Gastroesophageal sphincter (tissue), 4 donors: ENCODE data around the gene MAP3K15. TPM values are rescaled to one million over a fixed set of nuclear protein-coding genes. Genes with fewer than 3 reads are reported as not detected.
A peak's percentile ranks its signal among the peaks of the same experiment; 100 is the strongest.

Experiments used
- ATAC-seq: fragments of 150-250 bp; one replicate; pipeline ENCODE4 v1.9.1; 2016; ENCODE audit warnings: mild to moderate bottlenecking, moderate library complexity
- H3K27ac ChIP-seq, 4 donors: fragments of 200-600 bp; sonication (generic) in 3 of 4; 1 replicate in 3 of 4; 2 replicates in 1 of 4; pipeline ENCODE4 v1.5.1; 2016 to 2019
- H3K27me3 ChIP-seq: fragments of 200-600 bp; sonication (generic); one replicate; pipeline ENCODE4 v1.5.1; 2019
- H3K36me3 ChIP-seq, 2 donors: fragments of 200-600 bp; sonication (generic); one replicate each; pipeline ENCODE4 v1.5.1; 2019; ENCODE audit warnings: control low read depth in 1 of 2
- H3K4me1 ChIP-seq, 3 donors: fragments of 200-600 bp; sonication (generic); 1 replicate in 2 of 3; 2 replicates in 1 of 3; pipeline ENCODE4 v1.5.1; 2016 to 2019; ENCODE audit warnings: control low read depth in 2 of 3
- H3K4me3 ChIP-seq, 2 donors: fragments of 200-600 bp; sonication (generic); one replicate each; pipeline ENCODE4 v1.5.1; 2019; ENCODE audit warnings: mild to moderate bottlenecking in 1 of 2, moderate library complexity in 1 of 2
- H3K9me3 ChIP-seq, 3 donors: fragments of 200-600 bp; sonication (generic); one replicate each; pipeline ENCODE4 v1.5.1; 2017 to 2019; ENCODE audit warnings: control low read depth in 2 of 3
- CTCF ChIP-seq, 4 experiments: fragments of 200-600 bp in 2 of 4; fragments of 450-650 bp in 2 of 4; sonication (generic) in 1 of 4; IDR thresholded peaks; one replicate each; pipeline ENCODE4 v1.5.1; 2017 to 2019; ENCODE audit warnings: antibody characterized with exemption in 4 of 4, mild to moderate bottlenecking in 2 of 4, moderate library complexity in 2 of 4
- EP300 ChIP-seq: sonication (generic); formaldehyde crosslinking; IDR thresholded peaks from one replicate; pipeline ENCODE4 v1.6.1; 2017; ENCODE audit warnings: antibody characterized with exemption, mild to moderate bottlenecking
- POLR2A ChIP-seq, 2 donors: fragments of 450-650 bp; IDR thresholded peaks; one replicate each; pipeline ENCODE4 v1.6.1; 2017; ENCODE audit warnings: antibody characterized with exemption in 2 of 2, mild to moderate bottlenecking in 2 of 2, moderate library complexity in 1 of 2
- POLR2AphosphoS5 ChIP-seq: sonication (generic); formaldehyde crosslinking; IDR thresholded peaks from one replicate; pipeline ENCODE4 v1.6.1; 2017; ENCODE audit warnings: antibody characterized with exemption
- WGBS, 2 donors: methylation state at CpG; one replicate each; pipeline ENCODE4 v1.1.5; 2018; ENCODE audit warnings: low coverage in 1 of 2; 5-methylcytosine and 5-hydroxymethylcytosine counted together
- total RNA-seq, 4 donors: library from RNA; depleted of rRNA; stranded (reverse); fragments of >200 nt; gene quantifications; one replicate each; pipeline ENCODE4 v1.1.0, GENCODE V29; 2016

MAP3K15 gene
- under 1 TPM in 1 of 4 donors, not detected in 3; 0.13 TPM for total RNA-seq

GRCh38 chrX:19514791-19515614 lies at the start of gene MAP3K15:
TSS of gene MAP3K15 (minus strand) at chrX:19515508. CDS start at chrX:19515261, 247 bp downstream.
- ATAC-seq: peak; percentile 16
- WGBS, 2 donors: 20% methylated on average over 1 of the region's 100 CpGs; no CpG with 5 or more reads in 1 of the 2 donors
- TF ChIP-seq CTCF (IDR thresholded peaks at IDR 0.05) (peak in 1 of 4 experiments; percentile 46), EP300 (no peak)

GRCh38 chrX:19564606-19565005 lies 49.3 kb upstream of the MAP3K15 start:
- H3K27me3 ChIP-seq: no peaks in the 10 kb centered on the region
- H3K4me1 ChIP-seq: no peaks in the 10 kb centered on the region
- WGBS, 2 donors: 40% methylated on average over 1 of the region's 1 CpG; no CpG with 5 or more reads in 1 of the 2 donors
- no peak overlapping the region for H3K4me3 ChIP-seq
- H3K27ac ChIP-seq: no peak overlapping the region
- H3K9me3 ChIP-seq: no peaks in the 10 kb centered on the region
- no peaks in the 10 kb centered on the region for H3K36me3 ChIP-seq
- TF ChIP-seq CTCF (IDR thresholded peaks at IDR 0.05) (no peak), POLR2AphosphoS5 (no peak), POLR2A (IDR thresholded peaks at IDR 0.05) (no peak), EP300 (no peak)
- ATAC-seq: no peak

More at GRCh38 chrX:19514791-19515614, at the start of gene MAP3K15:
- H3K9me3 ChIP-seq: no peaks in the 10 kb centered on the region
- peaks cover 0 to 16% (median 0%) of the 10 kb centered on the region in 3 donors for H3K4me1 ChIP-seq
- no peaks in the 10 kb centered on the region for H3K36me3 ChIP-seq
- H3K27me3 ChIP-seq: peaks cover 41% of the 10 kb centered on the region
- peak within 1 kb of the TSS; percentile 37 to 47 for H3K4me3 ChIP-seq
- no peak within 1 kb of the TSS for H3K27ac ChIP-seq

- ATAC-seq: no peak
Observed at GRCh38 chrX:19563746-19564145, 48.4 kb upstream of the MAP3K15 start.

GRCh38 chrX:19563327-19563726 lies 48.0 kb upstream of the MAP3K15 start:
- no peaks in the 10 kb centered on the region for H3K27me3 ChIP-seq
- H3K27ac ChIP-seq: no peak overlapping the region
- no peaks in the 10 kb centered on the region for H3K4me1 ChIP-seq
- H3K9me3 ChIP-seq: no peaks in the 10 kb centered on the region
- ATAC-seq: no peak
- H3K36me3 ChIP-seq: no peaks in the 10 kb centered on the region
- H3K4me3 ChIP-seq: no peak overlapping the region
- WGBS, 2 donors: 65% methylated on average over 8 of the region's 10 CpGs; no CpG with 5 or more reads in 1 of the 2 donors
- TF ChIP-seq POLR2A (IDR thresholded peaks at IDR 0.05) (no peak), POLR2AphosphoS5 (no peak), CTCF (IDR thresholded peaks at IDR 0.05) (no peak), EP300 (no peak)

More at GRCh38 chrX:19563746-19564145, 48.4 kb upstream of the MAP3K15 start:
- no peaks in the 10 kb centered on the region for H3K27me3 ChIP-seq
- no peaks in the 10 kb centered on the region for H3K9me3 ChIP-seq
- no peak overlapping the region for H3K4me3 ChIP-seq
- TF ChIP-seq POLR2A (IDR thresholded peaks at IDR 0.05): no peak
- no peak for TF ChIP-seq EP300
- TF ChIP-seq POLR2AphosphoS5: no peak
- no peak for TF ChIP-seq CTCF (IDR thresholded peaks at IDR 0.05)
- no peaks in the 10 kb centered on the region for H3K4me1 ChIP-seq
- 83% methylated on average over 2 of the region's 6 CpGs; no CpG with 5 or more reads in 1 of the 2 donors for WGBS, 2 donors
- H3K36me3 ChIP-seq: no peaks in the 10 kb centered on the region
- no peak overlapping the region for H3K27ac ChIP-seq

GRCh38 chrX:19560611-19561010 lies 45.3 kb upstream of the MAP3K15 start:
- ATAC-seq: no peak
- Histone ChIP-seq H3K9me3 (no peaks in the 10 kb centered on the region), H3K36me3 (no peaks in the 10 kb centered on the region), H3K4me1 (no peaks in the 10 kb centered on the region), H3K4me3 (no peak overlapping the region), H3K27ac (no peak overlapping the region), H3K27me3 (no peaks in the 10 kb centered on the region)
- WGBS, 2 donors: 33% methylated on average over 1 of the region's 1 CpG; no CpG with 5 or more reads in 1 of the 2 donors
- TF ChIP-seq CTCF (IDR thresholded peaks at IDR 0.05): no peak
- TF ChIP-seq POLR2A (IDR thresholded peaks at IDR 0.05): no peak
- no peak for TF ChIP-seq EP300
- no peak for TF ChIP-seq POLR2AphosphoS5
